AG08396 (cell line): ENCODE results near the gene RGS14.
"Not testable (repeated sequence)": the region's sequence is repeated elsewhere in the genome, so short reads cannot be mapped to it uniquely, and the experiment has no call there.

Experiments used
- DNase-seq: peaks from one replicate; pipeline ENCODE4 v3.0.0; 2012; ENCODE audit warnings: low spot score, mixed read lengths

RGS14 gene

DNA sequence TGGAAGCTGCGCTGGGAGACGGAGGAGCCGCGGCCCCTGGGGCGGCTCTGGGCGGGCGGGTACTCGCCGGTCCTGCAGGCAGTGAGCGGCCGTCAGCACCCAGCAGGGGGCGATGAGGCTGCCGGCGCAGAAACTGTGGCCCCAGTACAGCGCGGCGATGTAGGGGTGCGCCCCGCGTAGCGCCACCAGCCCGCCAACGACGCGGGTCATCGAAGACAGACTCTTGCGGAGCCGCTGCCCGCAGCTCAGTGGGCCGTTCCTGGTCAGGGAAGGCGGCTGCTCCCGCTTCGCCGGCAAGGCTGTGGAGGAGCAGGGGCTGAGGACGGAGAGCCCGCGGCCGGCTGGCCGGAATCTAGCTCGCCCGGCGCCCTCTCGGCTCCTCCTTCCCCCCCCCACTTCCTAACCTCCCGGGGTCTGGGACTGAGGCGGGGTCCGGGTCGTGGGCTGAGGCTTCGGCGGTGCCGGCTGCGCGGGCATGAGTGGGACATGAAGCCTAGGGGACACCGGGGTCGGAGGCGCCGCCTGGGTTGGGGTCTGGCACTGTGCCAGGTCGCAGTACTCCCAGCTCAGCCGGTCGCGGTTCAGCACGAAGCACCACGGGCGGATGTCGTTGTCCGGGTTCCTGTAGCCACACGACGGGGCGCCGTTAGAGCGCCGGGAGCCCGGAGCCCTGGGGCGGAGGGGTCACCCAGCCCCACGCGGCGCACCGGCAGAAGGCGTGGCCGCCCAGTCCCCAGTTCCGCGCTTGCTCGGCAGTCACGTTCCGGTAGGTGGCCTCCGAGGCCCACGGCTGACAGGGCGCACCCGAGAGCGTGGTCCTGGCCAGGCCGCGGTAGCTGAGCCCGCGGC, 46.3 kb downstream of the RGS14 start:
- peak; percentile 95 for DNase-seq

DNA sequence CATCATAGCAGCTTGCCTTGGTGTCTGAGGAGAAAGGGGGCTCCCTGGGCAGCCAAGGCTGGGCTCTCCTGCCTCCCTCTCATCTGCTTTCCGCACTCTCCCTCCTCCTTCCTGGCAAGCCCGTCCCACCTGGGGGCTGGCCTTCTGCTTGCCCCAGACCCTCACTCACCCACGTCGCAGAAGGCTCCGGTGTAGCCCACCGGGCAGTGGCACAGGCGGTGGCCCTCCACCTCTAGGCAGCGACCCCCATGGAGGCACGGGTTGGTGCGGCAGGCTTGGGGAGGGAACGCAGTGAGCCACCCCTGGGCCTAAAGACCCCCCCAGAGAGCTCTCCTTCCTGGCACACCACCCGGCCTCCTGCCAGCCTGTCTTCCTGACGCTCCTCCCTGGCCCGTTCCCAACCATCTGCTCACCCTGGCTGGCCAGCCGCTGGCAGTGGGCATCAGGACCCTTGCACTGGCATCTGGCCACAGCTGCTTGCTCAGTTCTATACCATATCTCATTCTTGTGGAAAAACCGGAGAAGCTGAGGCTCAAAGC, 47.0 kb downstream of the RGS14 start:
- DNase-seq: no peak

- DNase-seq: no peak
These were observed 47.6 kb downstream of the RGS14 start for GRCh38 chr5:177405312-177405711.

DNA sequence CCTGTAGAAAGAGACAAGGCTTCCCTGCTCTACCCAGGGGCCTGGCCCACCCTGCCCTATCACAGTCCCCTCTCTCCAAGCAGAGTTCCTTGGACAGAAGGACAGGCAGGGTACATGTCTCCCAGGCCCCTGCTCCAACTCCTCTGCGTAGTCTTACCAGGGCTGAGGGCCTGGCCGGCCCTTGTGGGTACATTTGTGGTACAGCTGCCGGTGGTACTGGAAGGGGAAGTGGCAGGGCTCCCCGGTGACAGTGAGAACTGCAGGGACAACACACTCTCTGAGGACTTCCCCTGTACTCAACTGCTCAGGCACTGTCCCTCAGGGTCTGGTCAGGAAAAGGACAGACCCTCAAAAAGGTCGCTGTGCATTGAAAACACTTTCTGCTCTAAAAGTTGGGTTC, 48.1 kb downstream of the RGS14 start:
- no peak for DNase-seq

GRCh38 chr5:177409043-177409801, 51.5 kb downstream of the RGS14 start, which contains the start of gene F12:
Gene F12, minus strand, starts transcription at chr5:177409564. Its CDS starts 37 bp downstream, at chr5:177409527.
- DNase-seq: no peak

- no peak for DNase-seq
These were observed 52.9 kb downstream of the RGS14 start for GRCh38 chr5:177410575-177410974.

- DNase-seq: no peak
These were observed 55.0 kb downstream of the RGS14 start for GRCh38 chr5:177412603-177413233.

GRCh38 chr5:177414481-177414880, 56.8 kb downstream of the RGS14 start:
- no peak for DNase-seq

DNA sequence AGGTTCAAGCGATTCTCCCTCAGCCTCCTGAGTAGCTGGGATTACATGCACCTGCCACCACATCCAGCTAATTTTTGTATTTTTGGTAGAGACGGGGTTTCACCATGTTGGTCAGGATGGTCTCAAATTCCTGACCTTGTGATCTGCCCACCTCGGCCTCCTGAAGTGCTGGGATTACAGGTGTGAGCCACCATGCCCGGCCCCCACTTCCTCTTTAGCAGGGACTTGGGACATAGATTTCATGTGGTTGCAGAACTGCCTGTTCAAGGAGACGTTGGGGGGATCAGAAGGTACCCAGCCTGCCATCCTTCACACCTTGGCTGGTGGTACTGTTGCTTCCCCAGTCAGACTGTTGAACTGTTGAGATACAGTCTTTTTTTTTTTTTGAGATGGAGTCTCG, 59.4 kb downstream of the RGS14 start:
- not testable (repeated sequence) for DNase-seq

DNA sequence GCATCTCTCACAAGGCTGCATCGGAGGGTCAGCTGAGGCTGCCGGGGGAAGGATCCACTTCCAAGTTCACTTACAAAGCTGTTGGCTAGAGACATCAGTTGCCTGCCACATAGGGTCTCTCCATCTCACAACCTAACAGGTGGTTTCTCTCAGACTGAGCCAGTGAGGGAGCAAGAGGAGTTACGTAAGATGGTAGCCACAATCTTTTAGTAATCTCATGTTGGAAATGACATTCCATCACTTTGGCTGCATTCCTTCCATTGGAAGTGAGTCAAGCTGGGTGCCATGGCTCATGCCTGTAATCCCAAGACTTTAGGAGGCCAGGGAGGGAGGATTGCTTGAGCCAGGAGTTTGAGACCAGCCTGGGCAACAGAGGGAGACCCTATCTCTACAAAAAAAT, 61.3 kb downstream of the RGS14 start:
- DNase-seq: peak; percentile 55

- not testable (repeated sequence) for DNase-seq
These were observed 62.7 kb downstream of the RGS14 start for GRCh38 chr5:177420472-177420871.

GRCh38 chr5:177421062-177421798, 63.5 kb downstream of the RGS14 start:
- no peak for DNase-seq
